RWPE2 (cell line): Measurements from ENCODE around the gene BACE2.

Experiments
- ATAC-seq: fragments of 200-7000 bp; cut with Tn5 transposase; 3 replicates; pipeline ENCODE4 v1.9.1; 2021; ENCODE audit warnings: low read depth
- DNase-seq: peaks from one replicate; pipeline ENCODE4 v3.0.0-alpha.2; 2020; ENCODE audit warnings: low spot score
- H3K27ac ChIP-seq: fragments of 450-650 bp; 2 replicates; pipeline ENCODE4 v1.5.1; 2017; ENCODE audit warnings: mild to moderate bottlenecking; ENCODE audit not compliant: poor library complexity, severe bottlenecking
- H3K27me3 ChIP-seq: fragments of 250-450 bp; sonication (Bioruptor Pico); 2 replicates; pipeline ENCODE4 v1.5.1; 2021; ENCODE audit warnings: mild to moderate bottlenecking, moderate library complexity; ENCODE audit not compliant: insufficient read depth, poor library complexity, severe bottlenecking
- H3K36me3 ChIP-seq: fragments of 250-450 bp; sonication (Bioruptor Pico); 2 replicates; pipeline ENCODE4 v1.5.1; 2020; ENCODE audit warnings: low read depth, mild to moderate bottlenecking, moderate library complexity
- H3K4me1 ChIP-seq: fragments of 250-450 bp; sonication (Bioruptor Pico); 2 replicates; pipeline ENCODE4 v1.5.1; 2021; ENCODE audit warnings: mild to moderate bottlenecking, moderate library complexity; ENCODE audit not compliant: insufficient read depth, poor library complexity, severe bottlenecking
- H3K4me3 ChIP-seq: fragments of 250-450 bp; sonication (Bioruptor Pico); 2 replicates; pipeline ENCODE4 v1.5.1; 2021; ENCODE audit warnings: mild to moderate bottlenecking, moderate library complexity; ENCODE audit not compliant: severe bottlenecking
- H3K9me3 ChIP-seq: fragments of 250-450 bp; sonication (Bioruptor Pico); 2 replicates; pipeline ENCODE4 v1.5.1; 2021; ENCODE audit warnings: mild to moderate bottlenecking, moderate library complexity; ENCODE audit not compliant: severe bottlenecking
- CTCF ChIP-seq: fragments of 450-650 bp; IDR thresholded peaks from one replicate; pipeline ENCODE4 v1.5.1; 2017; ENCODE audit warnings: mild to moderate bottlenecking, moderate library complexity; ENCODE audit not compliant: poor library complexity, severe bottlenecking

The BACE2 gene

GRCh38 chr21:41217671-41218385 lies 49.9 kb downstream of the BACE2 start:
- Histone ChIP-seq H3K4me1 (no peaks in the 10 kb centered on the region), H3K36me3 (no peaks in the 10 kb centered on the region), H3K4me3 (no peak overlapping the region), H3K27ac (no peak overlapping the region), H3K27me3 (no peaks in the 10 kb centered on the region), H3K9me3 (no peaks in the 10 kb centered on the region)
- no peak for DNase-seq
- ATAC-seq = no peak
- TF ChIP-seq CTCF = no peak

DNA sequence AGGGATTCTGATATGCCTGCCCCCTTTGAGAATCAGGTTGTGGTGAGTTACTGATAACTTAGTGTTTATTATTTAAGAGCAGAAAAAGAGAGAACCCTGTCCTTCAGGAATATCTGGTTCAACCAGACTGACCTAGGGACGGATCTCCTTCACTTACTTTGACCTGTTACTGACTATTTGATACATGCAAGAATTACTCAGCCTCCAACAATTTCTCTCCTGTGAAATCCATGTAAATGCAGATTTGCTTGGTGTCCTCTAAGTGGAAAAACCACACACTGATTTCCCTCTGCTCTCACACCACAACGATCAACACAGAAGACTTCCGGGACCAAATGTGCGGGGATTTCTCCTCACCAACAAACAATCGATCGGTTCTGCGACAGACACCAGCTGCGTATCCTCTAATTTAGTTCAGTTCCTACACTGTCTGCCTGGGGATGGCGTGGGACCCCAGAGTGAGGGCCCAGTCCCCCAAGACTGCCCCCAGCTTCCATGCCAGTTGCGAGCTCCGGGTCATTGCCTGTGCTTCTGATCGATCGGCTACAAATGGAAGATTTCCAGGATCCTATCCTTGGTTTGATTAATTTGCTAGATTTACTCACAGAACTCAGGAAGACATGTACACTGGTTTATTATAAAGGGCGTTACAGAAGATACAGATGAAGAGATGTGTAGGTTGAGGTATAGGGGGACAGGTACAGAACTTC lies 51.7 kb downstream of the BACE2 start:
- Histone ChIP-seq H3K27me3 (no peaks in the 10 kb centered on the region), H3K9me3 (no peaks in the 10 kb centered on the region), H3K27ac (no peak overlapping the region), H3K4me3 (no peak overlapping the region), H3K4me1 (no peaks in the 10 kb centered on the region), H3K36me3 (no peaks in the 10 kb centered on the region)
- no peak for TF ChIP-seq CTCF
- DNase-seq (no peak), ATAC-seq (no peak)

DNA sequence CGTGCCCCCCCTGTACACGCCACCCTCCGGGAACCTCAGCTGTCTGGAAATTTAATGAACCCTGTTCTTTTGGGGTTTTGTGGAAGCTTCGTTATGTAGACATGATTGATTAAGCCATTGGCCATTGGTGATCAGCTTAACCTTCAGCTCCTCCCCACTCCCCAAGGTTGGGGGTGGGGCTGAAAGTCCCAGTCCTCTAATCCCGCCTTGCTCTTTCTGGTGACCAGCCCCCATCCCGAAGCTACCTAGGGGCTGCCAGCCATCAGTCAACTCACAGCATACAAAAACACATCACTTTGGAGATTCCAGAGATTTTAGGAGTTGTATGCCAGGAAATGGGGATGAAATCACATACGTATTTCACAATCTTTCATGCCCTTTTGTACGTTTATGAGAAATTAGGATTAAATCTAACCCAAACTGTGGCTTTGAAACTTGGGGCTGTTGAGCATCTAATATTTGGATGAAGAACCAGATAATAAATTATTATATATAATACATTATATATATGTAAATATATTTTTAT lies 52.3 kb downstream of the BACE2 start:
- no peaks in the 10 kb centered on the region for H3K36me3 ChIP-seq
- no peaks in the 10 kb centered on the region for H3K9me3 ChIP-seq
- H3K4me1 ChIP-seq = no peaks in the 10 kb centered on the region
- no peak overlapping the region for H3K4me3 ChIP-seq
- DNase-seq (no peak), ATAC-seq (no peak)
- H3K27me3 ChIP-seq = no peaks in the 10 kb centered on the region
- H3K27ac ChIP-seq = no peak overlapping the region
- no peak for TF ChIP-seq CTCF

- no peak overlapping the region for H3K4me3 ChIP-seq
- H3K36me3 ChIP-seq = no peaks in the 10 kb centered on the region
- no peaks in the 10 kb centered on the region for H3K9me3 ChIP-seq
- H3K27me3 ChIP-seq = no peaks in the 10 kb centered on the region
- DNase-seq (no peak), ATAC-seq (no peak)
- no peaks in the 10 kb centered on the region for H3K4me1 ChIP-seq
- no peak for TF ChIP-seq CTCF
- H3K27ac ChIP-seq = no peak overlapping the region
These were observed 54.5 kb downstream of the BACE2 start for GRCh38 chr21:41222247-41223068.
